ENCODE measurements around the gene ZFYVE21.

Gene ZFYVE21

GRCh38 chr14:103692871-103693270 is 22.7 kb upstream of the ZFYVE21 start:
- no peak for DNase-seq

- DNase-seq = no peak
These were observed 22.1 kb upstream of the ZFYVE21 start for GRCh38 chr14:103693515-103693914.

GRCh38 chr14:103694572-103695026 is 21.0 kb upstream of the ZFYVE21 start:
- DNase-seq = no peak

GRCh38 chr14:103695296-103696069 is 20.1 kb upstream of the ZFYVE21 start:
- no peak for DNase-seq

GRCh38 chr14:103696070-103696402 is 19.6 kb upstream of the ZFYVE21 start:
- no peak for DNase-seq

GRCh38 chr14:103696466-103697071 is 19.0 kb upstream of the ZFYVE21 start:
- no peak for DNase-seq

- no peak for DNase-seq
These were observed 18.4 kb upstream of the ZFYVE21 start for GRCh38 chr14:103697206-103697602.

- no peak for DNase-seq
These were observed 17.8 kb upstream of the ZFYVE21 start for GRCh38 chr14:103697603-103698379.

- no peak for DNase-seq
These were observed 17.0 kb upstream of the ZFYVE21 start for GRCh38 chr14:103698380-103699260.

- no peak for DNase-seq
These were observed 16.3 kb upstream of the ZFYVE21 start for GRCh38 chr14:103699261-103699661.

- DNase-seq = no peak
These were observed 15.5 kb upstream of the ZFYVE21 start for GRCh38 chr14:103699901-103700752.

- DNase-seq = no peak
These were observed 14.7 kb upstream of the ZFYVE21 start for GRCh38 chr14:103700753-103701490.

- DNase-seq = no peak
These were observed 13.5 kb upstream of the ZFYVE21 start for GRCh38 chr14:103702095-103702494.

GRCh38 chr14:103702497-103703432 is 12.8 kb upstream of the ZFYVE21 start:
- no peak for DNase-seq

GRCh38 chr14:103703433-103704385 is 11.9 kb upstream of the ZFYVE21 start:
- DNase-seq = no peak

GRCh38 chr14:103704708-103705107 is 10.9 kb upstream of the ZFYVE21 start:
- no peak for DNase-seq

- no peak for DNase-seq
These were observed 10.5 kb upstream of the ZFYVE21 start for GRCh38 chr14:103705118-103705503.

GRCh38 chr14:103705504-103706284 is 9.9 kb upstream of the ZFYVE21 start:
- no peak for DNase-seq
